Upper lobe of left lung (tissue), 6 donors: ENCODE data around the gene TOPAZ1. TPM values are rescaled to one million over a fixed set of nuclear protein-coding genes. Genes with fewer than 3 reads are reported as not detected.
A peak's percentile ranks its signal among the peaks of the same experiment; 100 is the strongest.
"Not testable (repeated sequence)": the region's sequence is repeated elsewhere in the genome, so short reads cannot be mapped to it uniquely, and the experiment has no call there.

Experiments
- ATAC-seq, 2 donors: fragments of 200-7000 bp; cut with Tn5 transposase; one replicate each; pipeline ENCODE4 v1.9.1; 2022; ENCODE audit warnings: mild to moderate bottlenecking in 2 of 2, moderate library complexity in 2 of 2; ENCODE audit not compliant: low FRiP score in 2 of 2
- DNase-seq, 2 donors: peaks; one replicate each; pipeline ENCODE4 v3.0.0-alpha.2; 2019 to 2020
- H3K27ac ChIP-seq, 4 donors: fragments of 200-600 bp; sonication (generic); one replicate each; pipeline ENCODE4 v1.5.1; 2016 to 2019
- H3K27me3 ChIP-seq, 4 donors: fragments of 200-600 bp; sonication (generic); one replicate each; pipeline ENCODE4 v1.5.1; 2017 to 2019
- H3K36me3 ChIP-seq, 4 donors: fragments of 200-600 bp; sonication (generic); one replicate each; pipeline ENCODE4 v1.5.1; 2016 to 2019
- H3K4me1 ChIP-seq, 4 donors: fragments of 200-600 bp; sonication (generic); one replicate each; pipeline ENCODE4 v1.5.1; 2018 to 2019
- H3K4me3 ChIP-seq, 4 donors: fragments of 200-600 bp; sonication (generic); one replicate each; pipeline ENCODE4 v1.5.1; 2017 to 2019; ENCODE audit warnings: mild to moderate bottlenecking in 2 of 4, moderate library complexity in 1 of 4
- H3K9me3 ChIP-seq, 4 donors: fragments of 200-600 bp; sonication (generic); one replicate each; pipeline ENCODE4 v1.5.1; 2018 to 2019
- EP300 ChIP-seq, 4 donors: sonication (generic); formaldehyde crosslinking; IDR thresholded peaks; one replicate each; pipeline ENCODE4 v1.5.1; 2017; ENCODE audit warnings: antibody characterized with exemption in 4 of 4, control low read depth in 2 of 4
- POLR2A ChIP-seq, 4 donors: fragments of 450-650 bp; IDR thresholded peaks; one replicate each; pipeline ENCODE4 v1.5.1; 2016 to 2017; ENCODE audit warnings: antibody characterized with exemption in 4 of 4, mild to moderate bottlenecking in 2 of 4
- POLR2AphosphoS5 ChIP-seq, 2 donors: sonication (generic); formaldehyde crosslinking; IDR thresholded peaks; one replicate each; pipeline ENCODE4 v1.5.1; 2017; ENCODE audit warnings: antibody characterized with exemption in 2 of 2
- WGBS, 2 donors: methylation state at CpG; one replicate each; pipeline ENCODE4 v1.1.5; 2017 to 2018; 5-methylcytosine and 5-hydroxymethylcytosine counted together
- total RNA-seq, 6 donors: library from RNA; depleted of rRNA in 4 of 6; stranded (reverse); fragments of >200 nt in 4 of 6; gene quantifications; one replicate each; pipeline versions ENCODE4 v1.1.0 to v1.2.1, GENCODE V29; 2016 to 2021
- TF ChIP-seq, protein P1 (sequence below), 6 experiments: fragments of 450-650 bp in 4 of 6; fragments of 200-600 bp in 2 of 6; sonication (generic) in 2 of 6; IDR thresholded peaks; one replicate each; pipeline ENCODE4 v1.5.1; 2016 to 2019; ENCODE audit warnings: antibody characterized with exemption in 6 of 6
- donor health status: DM: no; HTN: no; CAD: no; lungs with moderate emphysema.
- donor health status: DM: no; HTN: yes; CAD: no; lungs with severe emphysema.

TOPAZ1 gene
- total RNA-seq, 6 donors from 2014 or later, result not detected

DNA sequence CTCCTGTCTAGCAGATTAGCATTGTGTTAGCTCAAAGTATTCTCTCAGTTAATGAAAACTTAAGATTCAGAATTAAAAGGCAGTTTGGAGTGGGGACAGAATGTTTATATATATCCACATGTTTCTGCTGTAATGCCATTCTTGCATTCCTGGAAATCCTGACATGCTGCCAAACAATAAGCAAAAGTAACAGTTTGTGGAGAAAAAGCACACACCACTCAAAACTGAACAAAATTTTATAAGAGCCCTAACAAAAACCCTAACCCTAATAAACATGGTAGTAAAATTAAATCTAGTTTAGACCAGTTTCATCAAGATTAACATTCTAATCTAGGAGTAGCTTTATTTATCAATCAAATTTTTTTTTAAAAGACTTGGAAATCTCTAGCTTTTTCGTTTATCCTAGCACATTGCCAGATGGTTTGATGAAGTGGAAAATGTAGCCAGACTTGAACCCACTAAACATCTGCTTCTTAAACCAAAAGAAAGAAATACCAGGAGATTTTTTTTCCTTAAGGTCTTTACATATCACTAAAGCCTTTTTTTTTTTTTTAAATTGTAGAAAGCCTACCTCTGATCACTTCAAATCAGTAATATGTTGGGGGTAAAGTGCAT lies 100.6 kb downstream of the TOPAZ1 start:
- Histone ChIP-seq H3K4me1 (peaks cover 30 to 50% (median 37%) of the 10 kb centered on the region in 4 donors), H3K27ac (peak overlapping the region in 1 of 4 donors; percentile 62), H3K36me3 (no peaks in the 10 kb centered on the region), H3K27me3 (no peaks in the 10 kb centered on the region), H3K4me3 (no peak overlapping the region), H3K9me3 (no peaks in the 10 kb centered on the region)
- DNase-seq (no peak), ATAC-seq (no peak)
- no peak for TF ChIP-seq POLR2AphosphoS5 (IDR thresholded peaks at IDR 0.05)
- 47 to 48% methylated on average over 1 of the region's 1 CpG for whole genome bisulfite sequencing, 2 donors

DNA sequence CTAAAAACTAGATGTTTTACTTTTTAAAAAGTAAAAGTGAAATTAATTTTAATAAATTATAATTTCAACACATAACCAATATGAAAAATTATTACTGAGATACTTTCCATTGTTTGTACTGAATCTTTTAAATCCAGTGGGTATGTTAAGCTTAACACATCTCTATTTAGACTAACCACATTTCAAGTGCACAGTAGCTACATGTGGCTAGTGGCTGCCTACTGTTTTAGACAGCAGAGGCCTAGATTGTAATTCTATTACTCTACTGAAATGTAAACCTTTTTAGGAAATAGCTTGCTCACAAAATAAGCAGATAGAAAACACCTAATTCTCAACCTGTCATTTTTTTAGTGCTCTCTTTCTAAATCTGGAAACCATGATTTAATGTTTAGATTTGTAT lies 101.7 kb downstream of the TOPAZ1 start:
- H3K27me3 ChIP-seq, result no peaks in the 10 kb centered on the region
- no peak for TF ChIP-seq POLR2AphosphoS5 (IDR thresholded peaks at IDR 0.05)
- TF ChIP-seq, protein P1, sequence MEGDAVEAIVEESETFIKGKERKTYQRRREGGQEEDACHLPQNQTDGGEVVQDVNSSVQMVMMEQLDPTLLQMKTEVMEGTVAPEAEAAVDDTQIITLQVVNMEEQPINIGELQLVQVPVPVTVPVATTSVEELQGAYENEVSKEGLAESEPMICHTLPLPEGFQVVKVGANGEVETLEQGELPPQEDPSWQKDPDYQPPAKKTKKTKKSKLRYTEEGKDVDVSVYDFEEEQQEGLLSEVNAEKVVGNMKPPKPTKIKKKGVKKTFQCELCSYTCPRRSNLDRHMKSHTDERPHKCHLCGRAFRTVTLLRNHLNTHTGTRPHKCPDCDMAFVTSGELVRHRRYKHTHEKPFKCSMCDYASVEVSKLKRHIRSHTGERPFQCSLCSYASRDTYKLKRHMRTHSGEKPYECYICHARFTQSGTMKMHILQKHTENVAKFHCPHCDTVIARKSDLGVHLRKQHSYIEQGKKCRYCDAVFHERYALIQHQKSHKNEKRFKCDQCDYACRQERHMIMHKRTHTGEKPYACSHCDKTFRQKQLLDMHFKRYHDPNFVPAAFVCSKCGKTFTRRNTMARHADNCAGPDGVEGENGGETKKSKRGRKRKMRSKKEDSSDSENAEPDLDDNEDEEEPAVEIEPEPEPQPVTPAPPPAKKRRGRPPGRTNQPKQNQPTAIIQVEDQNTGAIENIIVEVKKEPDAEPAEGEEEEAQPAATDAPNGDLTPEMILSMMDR (IDR thresholded peaks at IDR 0.05), result no peak
- no peak for TF ChIP-seq POLR2A (IDR thresholded peaks at IDR 0.05)
- TF ChIP-seq EP300 (IDR thresholded peaks at IDR 0.05), result no peak
- DNase-seq (no peak), ATAC-seq (no peak)
- H3K27ac ChIP-seq, result peak overlapping the region in 1 of 4 donors; percentile 62
- no peak overlapping the region for H3K4me3 ChIP-seq
- no peaks in the 10 kb centered on the region for H3K9me3 ChIP-seq
- peaks cover 28 to 45% (median 37%) of the 10 kb centered on the region in 4 donors for H3K4me1 ChIP-seq
- H3K36me3 ChIP-seq, result no peaks in the 10 kb centered on the region

DNA sequence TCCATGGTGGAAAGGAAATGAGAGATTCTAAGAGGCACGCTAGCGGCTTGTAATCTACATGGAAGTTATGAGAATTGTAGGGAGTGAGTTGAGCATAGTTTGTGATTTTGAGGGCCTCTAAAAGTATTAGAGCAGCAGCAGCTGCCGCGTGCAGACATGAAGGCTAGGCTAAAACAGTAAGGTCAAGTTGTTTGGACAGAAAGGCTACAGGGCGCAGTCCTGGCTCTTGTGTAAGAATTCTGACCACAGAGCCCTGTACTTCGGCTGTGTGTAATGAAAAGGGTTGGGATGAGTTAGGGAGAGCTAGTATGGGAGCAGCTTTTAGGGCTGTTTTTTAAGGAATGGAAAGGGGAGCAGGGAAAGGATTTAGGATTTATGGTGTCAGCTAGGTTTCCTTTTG lies 104.9 kb downstream of the TOPAZ1 start:
- not testable (repeated sequence) for H3K27me3 ChIP-seq, H3K9me3 ChIP-seq, H3K36me3 ChIP-seq, ATAC-seq, H3K4me3 ChIP-seq
- Histone ChIP-seq H3K4me1 (peaks cover 17 to 25% (median 21%) of the 10 kb centered on the region in 4 donors), H3K27ac (peak overlapping the region; percentile 27 to 58 (median 53))
- 61 to 76% methylated on average over 6 of the region's 6 CpGs for WGBS, 2 donors
- peak in 1 of 2 donors; percentile 53 for DNase-seq

DNA sequence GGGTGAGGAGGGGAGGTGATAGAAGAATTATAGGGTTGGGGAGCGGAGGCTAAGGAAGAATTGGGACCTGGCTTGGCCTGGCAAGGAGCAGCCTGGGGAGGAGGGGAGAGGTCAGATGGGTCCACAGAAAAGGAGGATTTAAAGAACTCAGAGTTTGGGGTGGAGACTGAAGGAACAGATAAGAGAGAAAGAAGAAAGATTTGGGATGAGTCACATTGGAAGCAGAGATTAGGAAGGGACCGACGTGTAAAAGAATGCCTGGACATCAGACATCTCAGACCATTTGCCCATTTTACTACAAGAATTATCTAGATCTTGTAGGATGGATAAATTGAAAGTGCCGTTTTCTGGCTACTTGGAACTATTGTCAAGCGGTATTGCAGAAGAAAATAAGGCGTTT lies 107.3 kb downstream of the TOPAZ1 start:
- Histone ChIP-seq H3K27ac (no peak overlapping the region), H3K4me1 (peaks cover 7 to 19% (median 11%) of the 10 kb centered on the region in 4 donors), H3K36me3 (no peaks in the 10 kb centered on the region), H3K4me3 (no peak overlapping the region), H3K27me3 (no peaks in the 10 kb centered on the region), H3K9me3 (no peaks in the 10 kb centered on the region)
- DNase-seq (no peak), ATAC-seq (no peak)
- WGBS, 2 donors, result 85 to 93% methylated on average over 6 of the region's 6 CpGs
- no peak for TF ChIP-seq POLR2A (IDR thresholded peaks at IDR 0.05)
- no peak for TF ChIP-seq EP300 (IDR thresholded peaks at IDR 0.05)
- TF ChIP-seq, protein P1 (IDR thresholded peaks at IDR 0.05), result no peak
- TF ChIP-seq POLR2AphosphoS5 (IDR thresholded peaks at IDR 0.05), result no peak

DNA sequence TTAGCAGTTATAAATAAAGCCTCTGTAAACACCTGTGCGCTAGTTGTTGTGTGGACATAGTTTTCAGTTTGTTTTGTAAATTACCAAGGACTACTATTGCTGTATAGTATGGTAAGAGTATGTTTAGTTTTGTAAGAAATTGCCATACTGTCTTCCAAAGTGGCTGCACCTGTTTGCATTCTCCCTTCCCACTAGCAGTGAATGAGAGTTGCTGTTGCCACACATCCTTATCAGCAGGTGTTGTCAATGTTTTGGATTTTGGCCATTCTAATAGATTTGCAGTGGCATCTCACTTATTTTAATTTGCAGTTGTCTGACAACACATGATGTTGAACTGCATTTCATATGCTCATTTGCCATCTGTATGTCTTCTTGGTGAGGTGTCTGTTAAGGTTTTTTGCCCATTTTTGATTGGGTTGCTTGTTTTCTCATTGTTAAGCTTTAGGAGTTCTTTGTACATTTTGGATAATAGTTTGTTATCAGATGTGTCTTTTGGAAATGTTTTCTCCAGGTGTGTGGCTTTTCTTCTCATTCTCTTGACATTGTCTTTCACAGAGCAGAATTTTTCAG lies 111.8 kb downstream of the TOPAZ1 start:
- H3K4me1 ChIP-seq, result peaks cover 3 to 14% (median 6%) of the 10 kb centered on the region in 4 donors
- H3K36me3 ChIP-seq, result peaks cover 0 to 10% (median 0%) of the 10 kb centered on the region in 4 donors
- no peak overlapping the region for H3K4me3 ChIP-seq
- 92 to 100% methylated on average over 1 of the region's 1 CpG for WGBS, 2 donors
- H3K9me3 ChIP-seq, result no peaks in the 10 kb centered on the region
- no peaks in the 10 kb centered on the region for H3K27me3 ChIP-seq
- no peak for ATAC-seq
- TF ChIP-seq POLR2AphosphoS5 (IDR thresholded peaks at IDR 0.05), result no peak
- no peak for TF ChIP-seq EP300 (IDR thresholded peaks at IDR 0.05)
- TF ChIP-seq POLR2A (IDR thresholded peaks at IDR 0.05), result no peak
- TF ChIP-seq, protein P1 (IDR thresholded peaks at IDR 0.05), result no peak
- H3K27ac ChIP-seq, result no peak overlapping the region
- DNase-seq, result no peak
